HG03432 (cell line): ENCODE measurements around the gene ENPP6.
A peak's percentile ranks its signal among the peaks of the same experiment; 100 is the strongest.

Experiments used
- ATAC-seq: cut with Tn5 transposase; IDR thresholded peaks from one replicate; pipeline ENCODE4 v1.9.1; 2021; ENCODE audit warnings: mild to moderate bottlenecking, moderate library complexity; ENCODE audit not compliant: unreplicated experiment

The ENPP6 gene

DNA sequence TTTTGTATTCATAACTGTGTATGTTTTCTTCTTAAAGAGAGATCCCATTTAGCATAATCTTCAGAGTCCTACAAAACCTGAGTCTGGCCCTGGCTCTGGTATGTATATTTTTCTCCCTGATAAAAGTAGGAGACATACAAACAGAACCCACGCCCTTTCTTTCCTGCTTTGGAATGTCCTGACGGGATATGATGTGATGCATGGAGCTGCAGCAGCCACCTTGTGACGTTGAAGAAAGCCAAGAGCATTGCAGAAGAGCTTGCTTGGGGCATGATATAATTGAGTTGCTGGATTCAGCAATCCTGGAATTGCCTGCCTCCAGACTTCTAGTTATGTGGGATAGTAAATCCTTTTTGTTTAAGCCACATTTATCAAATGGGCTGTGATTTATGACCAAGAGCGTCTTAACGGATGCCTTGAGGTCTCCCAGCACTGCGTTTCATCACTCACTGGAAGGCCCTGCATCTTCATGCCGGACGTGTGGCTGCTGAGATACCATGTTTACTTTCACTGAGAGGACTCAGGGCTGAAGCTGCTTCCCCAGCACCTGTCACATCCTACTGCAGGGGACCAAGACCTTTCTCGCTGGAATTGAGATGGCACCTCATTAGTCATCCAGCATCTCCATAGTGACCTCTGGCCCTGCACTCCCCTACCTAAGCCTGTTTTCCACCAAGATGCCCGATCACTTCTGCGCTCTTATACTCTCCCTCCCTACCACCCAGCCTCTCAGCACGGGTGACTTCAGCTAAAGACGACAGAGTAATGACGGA, 107.0 kb downstream of the ENPP6 start:
- no peak for ATAC-seq

DNA sequence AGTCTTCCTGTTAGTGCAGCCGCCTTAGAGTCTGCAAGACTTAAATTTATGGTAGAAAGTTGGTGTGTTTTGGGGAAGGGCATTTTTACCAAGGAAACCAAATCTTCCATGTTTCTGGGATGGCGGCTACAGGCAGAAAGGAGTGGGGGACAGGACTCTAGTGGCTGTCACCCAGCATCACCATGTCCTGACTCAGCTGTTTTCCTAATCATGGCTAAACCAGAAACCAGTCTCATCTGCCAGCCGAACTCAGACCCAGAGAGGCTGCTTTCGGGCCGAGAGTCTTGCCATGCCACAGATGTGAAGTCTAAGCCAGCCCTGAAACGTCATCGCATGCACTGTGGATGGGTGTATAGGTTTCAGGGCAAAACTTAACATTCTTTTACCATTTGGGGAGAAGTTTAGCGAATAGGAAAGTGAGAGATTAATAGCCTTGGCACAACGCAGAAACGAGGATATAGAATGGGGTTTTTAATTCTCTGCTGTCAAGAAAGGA, 109.6 kb downstream of the ENPP6 start:
- ATAC-seq: no peak

DNA sequence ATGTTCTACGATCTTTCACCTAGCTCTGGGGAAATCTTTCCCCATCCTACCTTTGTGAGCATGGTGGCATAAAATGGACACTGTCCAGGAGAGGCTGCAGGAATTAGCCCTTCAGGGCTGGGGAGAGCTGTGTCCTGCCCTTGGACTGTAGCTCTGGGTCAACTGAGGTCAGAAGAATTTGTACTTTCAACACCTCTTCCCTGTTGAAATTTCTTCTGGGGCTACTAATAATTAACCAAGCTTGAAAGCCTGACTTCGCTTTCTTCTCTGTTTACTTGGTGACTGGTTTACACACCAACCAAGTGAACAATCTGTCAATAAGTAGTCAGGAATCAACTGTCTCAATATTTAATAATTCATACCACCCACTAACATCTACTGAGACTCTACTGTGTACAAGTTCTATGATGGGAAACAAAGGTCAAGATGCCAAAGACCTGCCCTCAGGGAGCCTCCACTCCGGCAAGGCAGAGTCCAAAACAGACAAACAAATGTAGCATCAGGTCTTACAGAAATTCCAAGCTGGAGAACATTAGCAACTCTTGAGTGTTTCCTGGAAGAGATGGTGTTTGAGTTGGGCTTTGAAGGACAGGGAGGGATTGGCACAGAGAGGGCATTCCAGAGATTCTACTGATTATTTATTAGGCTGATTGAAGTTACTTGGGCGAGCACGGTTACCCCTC, 113.1 kb downstream of the ENPP6 start:
- no peak for ATAC-seq

DNA sequence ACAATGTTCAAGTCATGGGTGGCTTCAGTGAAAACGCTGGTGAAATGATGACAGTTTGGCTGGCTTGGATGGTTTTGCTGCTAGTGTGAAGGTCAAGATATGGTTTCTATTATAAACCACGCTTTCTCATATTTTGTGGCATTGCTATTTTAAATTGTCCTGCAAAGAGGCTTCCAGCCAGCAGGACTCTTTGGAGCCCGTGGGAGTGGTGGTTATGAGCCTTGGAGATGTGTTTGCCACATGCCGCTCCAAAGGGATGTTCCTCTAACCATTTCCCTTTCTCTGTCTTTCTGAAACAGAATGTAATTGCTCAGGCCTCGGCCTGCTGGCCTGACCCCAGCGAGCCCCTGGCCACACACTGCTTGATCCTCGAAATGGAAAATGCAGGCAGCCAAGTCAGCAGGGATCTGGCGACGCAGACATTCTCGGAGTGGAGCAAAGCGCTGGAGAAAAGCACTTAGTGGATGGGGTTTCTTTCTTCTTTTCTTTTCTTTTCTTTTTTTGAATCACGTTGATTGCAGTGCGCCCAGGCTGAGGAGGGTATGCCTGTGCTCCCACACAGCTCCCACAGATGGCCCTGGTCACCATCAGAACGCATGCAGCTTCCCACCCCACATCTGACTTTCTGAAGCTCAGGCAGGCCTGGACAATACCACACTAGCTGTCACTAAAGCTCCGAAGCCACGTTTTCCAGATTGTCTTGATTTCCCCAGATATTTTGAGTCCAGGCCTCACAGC, 114.0 kb downstream of the ENPP6 start:
- no peak for ATAC-seq

DNA sequence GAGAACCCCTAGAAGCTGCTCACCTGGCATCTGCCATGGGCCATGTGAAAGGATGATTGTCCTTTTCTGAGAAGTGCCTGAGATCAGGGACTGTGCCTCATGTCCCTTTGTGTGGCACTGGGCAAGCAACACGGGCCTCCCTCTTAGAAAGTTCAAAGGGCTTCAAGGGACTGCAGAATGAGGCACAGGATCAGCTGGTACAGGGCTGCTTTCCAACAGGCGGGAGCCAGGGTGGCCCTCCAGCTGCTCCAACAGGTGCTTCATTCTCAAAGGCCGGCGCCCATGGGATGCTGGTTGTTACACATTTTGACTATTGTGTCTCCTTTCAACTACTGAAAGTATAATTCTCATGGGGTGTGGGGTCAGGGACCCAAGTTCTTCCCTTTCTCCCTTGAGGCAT, 114.7 kb downstream of the ENPP6 start:
- ATAC-seq: no peak

DNA sequence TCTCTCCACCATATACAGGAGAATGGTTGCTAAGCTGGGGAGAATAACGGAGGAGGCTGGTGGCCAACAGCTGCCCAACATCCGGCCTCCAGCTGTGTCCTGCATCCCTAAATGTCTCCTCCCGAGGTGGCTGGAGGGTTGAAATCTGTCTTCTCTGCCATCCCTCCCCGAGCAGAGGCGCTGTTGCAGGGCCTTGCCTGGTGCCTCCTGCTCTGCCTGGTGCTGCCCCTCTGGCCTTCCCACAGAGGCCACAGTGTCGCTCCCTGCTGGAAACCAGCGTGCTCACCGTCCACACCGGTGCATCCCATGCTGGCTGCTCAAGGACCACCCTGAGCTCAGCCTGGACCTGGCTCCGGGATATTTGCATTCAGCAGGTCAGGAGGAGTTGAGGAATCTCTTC, 115.2 kb downstream of the ENPP6 start:
- no peak for ATAC-seq

DNA sequence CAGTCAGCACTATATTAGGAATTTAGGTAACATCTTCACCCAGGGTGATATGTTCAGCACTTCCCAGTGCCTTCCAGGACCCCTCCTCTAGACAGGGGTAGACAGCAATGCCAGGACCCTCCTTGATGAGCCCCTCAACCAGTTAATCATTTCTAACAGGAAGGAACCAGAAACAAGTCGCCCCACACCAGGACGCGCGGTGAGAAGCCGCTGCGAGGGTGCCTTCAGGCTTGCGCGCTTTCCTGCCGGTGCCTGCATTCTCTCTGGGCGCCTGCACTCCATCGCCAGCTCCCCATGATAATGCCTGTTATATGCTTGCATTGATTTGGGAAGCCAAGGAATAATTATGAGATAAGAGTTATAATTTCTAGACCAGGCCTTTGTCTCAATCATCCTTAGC, 116.0 kb downstream of the ENPP6 start:
- no peak for ATAC-seq

DNA sequence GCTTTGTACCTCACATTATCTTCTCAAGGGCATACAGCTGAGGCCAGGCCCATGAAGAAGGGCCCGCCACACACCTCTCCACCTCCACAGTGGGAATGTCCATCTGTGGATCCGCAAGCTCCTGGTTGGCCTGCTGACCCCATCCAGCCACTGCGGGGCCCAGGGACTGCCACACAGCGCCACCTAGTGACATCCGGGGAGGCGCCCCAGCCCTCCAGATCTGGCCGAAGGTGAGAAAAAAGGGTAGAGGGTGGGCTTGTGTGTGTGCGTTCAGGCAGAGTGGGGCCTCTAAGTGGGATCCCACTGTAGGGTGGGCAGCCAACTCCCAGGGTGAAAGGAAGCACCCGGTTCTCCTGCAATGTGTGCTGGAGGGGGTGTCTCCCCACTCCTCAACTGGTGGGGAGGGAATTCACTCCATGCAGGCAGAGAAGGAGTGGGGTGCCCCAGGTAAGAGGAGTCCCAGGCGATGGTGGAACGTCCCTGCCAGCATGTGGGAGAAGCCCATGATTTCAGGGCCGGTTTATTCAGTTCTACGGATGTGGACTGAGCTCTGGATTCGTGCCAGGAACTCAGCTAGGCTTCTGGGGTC, 117.3 kb downstream of the ENPP6 start:
- peak; percentile 73 for ATAC-seq

DNA sequence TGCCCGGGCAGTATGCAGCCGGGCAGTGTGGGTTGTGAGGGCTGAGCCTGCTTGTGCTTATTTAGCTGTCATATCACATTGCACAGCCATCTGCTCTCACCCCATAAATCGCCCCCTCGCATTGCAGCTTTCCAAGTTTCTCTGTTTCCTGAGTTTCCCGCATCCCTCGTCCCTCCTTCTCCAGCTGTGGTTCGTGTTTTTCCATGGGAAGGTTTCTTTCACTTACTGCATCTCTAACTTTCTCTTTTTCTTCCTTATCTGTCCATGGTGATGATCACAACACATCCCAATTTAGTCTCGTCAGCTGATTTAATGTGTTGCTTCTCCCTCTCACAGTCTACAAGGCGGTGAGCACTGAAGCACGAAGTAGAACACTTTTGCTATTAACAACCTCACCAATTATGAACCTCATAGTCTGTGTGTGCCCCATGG, 118.1 kb downstream of the ENPP6 start:
- no peak for ATAC-seq

DNA sequence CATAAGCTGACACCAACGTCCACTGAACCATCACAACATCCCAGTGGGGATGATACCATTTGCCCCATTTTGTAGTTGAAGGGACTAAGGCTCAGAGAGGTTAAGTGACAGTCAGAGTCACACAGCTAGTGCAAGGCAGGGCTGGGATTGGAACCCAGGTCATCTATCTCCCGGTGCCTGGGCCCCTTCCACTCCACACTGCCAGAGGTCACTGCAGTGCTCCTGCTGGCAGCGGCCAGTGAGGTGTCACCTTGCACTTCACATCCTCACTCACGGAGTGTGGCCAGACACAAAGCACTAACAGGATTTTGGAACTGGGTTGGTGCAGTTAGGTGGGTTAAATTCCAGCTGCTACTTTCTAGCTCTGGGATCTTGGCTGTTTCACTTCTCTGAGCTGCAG, 118.7 kb downstream of the ENPP6 start:
- no peak for ATAC-seq

DNA sequence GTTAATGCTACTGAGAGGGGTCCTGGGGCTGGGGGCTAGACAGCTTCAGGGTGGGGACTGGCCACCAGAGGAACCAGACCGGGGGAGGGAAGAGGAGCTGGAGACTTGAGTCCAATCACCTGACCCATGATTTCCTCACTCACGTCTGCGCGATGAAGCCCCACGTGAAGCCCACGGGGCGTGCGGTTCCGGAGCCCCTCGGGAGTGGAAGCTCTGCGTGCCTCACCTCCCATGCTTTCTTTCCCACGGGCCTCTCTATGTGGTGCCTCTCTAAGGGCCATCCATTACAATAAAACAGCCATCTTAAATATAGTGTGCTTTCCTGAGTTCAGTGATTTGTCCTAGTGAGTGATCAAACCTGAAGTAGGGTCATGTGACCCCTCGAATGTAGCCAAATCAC, 119.9 kb downstream of the ENPP6 start:
- no peak for ATAC-seq

DNA sequence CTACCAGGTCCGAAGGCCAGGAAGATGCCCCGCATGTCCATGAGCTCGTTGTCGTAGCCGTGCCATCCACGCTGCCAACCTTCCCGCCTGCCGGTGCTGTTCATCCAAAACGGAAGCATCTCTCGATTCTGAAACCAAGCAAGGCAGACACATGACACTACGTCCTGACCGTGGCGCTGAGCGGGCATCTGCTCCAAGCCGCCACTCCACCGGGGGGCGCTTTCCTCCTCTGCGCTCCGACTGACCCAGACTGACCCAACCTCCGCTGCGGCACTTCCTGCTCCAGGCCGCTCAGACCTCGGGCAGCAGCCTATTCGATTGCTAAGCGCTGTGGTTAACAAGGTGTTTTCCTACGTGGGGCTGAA, 120.5 kb downstream of the ENPP6 start:
- ATAC-seq: no peak

DNA sequence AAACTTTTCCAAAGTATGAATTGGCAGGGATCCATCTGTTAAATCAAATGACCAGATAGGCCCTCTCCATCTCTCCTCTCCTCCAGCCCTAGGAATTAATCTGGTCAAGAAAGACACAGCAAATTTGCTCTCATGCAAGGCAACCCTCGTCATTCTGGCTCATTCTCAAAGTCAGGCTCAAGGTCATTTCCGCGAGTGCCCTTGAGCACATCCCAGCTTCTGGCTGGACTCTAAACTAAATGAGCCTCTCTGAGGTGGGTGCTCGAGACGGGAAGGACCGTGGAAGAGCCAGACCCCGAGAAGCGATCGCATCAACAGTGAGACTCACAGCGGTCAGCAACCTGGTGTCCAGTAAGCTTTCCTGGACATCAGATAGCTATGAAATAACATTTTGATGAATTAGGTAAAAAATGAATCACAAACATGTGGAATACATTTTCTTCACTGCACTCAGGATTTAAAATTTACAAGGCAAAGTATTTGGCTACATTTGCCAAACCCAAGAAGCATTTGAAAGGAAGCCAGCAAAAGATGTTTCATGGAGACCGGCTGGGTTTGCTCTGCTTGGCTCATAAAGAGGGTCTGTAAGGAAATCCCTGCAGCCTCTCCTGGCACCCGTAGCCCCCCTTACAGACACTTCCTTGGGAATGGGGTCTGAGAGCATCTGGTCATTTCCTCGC, 121.0 kb downstream of the ENPP6 start:
- ATAC-seq: no peak

DNA sequence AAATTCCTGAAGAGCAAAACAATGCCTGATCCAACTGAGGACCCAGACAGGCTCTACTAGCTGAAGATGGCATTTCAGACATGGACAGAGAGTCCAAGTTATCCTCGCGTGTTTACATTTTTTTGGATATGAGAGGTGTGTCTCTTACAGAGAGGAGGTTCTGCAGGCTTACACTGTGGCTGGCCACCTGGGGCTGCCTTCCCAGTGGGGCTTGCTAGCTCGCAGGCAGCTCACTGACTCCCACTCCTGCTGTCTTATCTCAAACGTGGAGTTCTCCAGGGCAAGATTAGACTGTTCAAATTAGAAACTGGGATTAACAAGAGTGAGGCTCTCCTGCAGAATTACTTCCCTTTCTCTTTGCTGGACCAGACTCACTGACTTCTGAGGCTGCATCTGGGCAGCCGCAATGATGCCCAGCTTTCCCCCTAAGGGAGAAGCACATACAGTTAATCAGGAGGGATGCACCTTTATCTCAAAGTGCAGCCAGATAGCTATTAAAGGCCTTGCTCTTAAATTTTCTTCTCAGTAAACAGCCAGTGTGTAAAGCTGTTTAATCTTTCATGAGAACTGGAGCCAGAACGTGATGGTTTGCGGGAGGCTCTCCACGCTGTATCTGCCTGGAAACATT, 123.0 kb downstream of the ENPP6 start:
- ATAC-seq: no peak

DNA sequence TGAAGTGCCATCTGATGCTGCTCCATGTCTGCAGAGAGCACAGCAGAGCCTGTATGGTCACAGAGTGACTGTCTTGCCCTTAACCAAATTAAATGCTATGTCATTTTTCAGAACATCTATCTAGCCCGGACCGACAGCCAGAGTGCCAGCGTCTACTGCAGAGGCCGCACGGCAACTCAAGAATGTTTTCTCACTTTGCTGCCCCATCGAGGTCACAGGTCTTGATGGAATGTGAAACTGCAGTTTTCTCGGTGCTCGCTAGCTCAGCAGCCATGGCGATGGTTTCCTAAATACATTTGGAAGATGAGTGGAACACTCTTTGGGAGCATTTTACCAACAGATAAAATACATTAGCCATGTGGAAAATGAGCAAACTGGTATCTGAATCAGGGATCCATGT, 125.7 kb downstream of the ENPP6 start:
- no peak for ATAC-seq

DNA sequence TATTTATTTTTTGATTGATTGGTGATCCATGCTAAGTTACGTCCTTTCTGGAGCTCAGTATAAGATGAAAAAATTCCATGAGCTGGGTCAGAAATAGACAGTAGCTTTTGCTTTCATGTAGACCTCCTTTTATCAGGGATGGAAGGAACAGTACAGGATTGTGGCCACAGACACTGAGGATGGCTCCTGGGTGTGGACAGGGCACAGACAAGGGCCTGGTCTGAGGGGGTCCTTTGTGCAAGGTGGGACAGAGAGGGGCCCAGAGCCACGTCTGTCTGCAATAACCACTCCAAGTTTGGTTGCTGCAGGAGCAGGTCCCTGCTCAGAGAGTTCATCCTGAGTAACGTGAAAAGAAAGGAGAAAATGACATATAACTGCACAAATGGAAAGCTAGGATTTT, 127.1 kb downstream of the ENPP6 start:
- ATAC-seq: no peak

DNA sequence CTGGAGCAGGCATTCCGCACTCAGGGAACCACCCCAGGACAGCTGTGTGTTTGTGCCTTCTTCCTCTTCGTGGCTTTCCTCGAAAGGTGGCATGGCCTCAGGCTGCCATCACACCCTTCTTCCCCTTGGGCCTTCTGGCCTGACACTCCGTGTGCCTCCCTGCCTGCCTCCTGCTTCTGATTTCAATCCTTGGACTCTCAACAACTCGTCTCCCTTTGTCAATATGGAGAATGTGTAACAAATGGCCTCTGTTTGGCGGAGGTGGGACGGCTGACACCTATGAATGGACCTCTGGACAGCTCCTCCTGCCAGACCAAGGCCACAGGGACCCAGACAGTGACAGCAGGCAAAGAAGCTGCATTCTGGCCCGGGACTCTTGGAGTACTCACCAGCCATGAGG, 137.0 kb downstream of the ENPP6 start:
- no peak for ATAC-seq

DNA sequence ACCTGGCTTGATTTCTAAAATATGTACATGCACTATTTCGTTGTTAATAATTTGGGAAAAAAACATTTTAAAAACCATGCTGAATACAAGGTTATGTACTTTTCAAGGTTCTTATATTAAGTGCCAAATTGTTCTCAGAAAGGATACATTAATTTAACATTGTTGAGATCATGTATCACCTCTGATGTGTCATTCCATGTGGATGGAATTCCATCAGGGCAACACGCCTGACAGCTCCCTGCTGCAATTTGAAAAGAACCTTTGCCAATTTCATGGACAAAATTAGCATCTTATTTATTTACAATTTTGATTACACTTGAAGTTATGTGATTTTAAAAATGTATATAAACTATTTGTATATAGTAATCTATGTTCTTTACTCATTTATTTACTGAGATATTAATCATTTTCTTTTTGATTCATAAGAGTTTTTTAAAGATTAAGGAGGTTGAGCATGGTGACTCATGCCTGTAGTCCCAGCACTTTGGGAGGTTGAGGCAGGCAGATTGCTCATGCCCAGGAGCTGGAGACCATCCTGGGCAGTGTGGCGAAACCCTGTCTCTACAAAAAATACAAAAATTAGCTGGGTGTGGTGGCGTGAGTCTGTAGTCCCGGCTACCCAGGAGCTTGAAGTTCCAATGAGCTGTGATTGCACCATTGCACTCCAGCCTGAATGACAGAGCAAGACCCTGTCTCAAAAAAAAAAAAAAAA, 142.8 kb downstream of the ENPP6 start:
- no peak for ATAC-seq

DNA sequence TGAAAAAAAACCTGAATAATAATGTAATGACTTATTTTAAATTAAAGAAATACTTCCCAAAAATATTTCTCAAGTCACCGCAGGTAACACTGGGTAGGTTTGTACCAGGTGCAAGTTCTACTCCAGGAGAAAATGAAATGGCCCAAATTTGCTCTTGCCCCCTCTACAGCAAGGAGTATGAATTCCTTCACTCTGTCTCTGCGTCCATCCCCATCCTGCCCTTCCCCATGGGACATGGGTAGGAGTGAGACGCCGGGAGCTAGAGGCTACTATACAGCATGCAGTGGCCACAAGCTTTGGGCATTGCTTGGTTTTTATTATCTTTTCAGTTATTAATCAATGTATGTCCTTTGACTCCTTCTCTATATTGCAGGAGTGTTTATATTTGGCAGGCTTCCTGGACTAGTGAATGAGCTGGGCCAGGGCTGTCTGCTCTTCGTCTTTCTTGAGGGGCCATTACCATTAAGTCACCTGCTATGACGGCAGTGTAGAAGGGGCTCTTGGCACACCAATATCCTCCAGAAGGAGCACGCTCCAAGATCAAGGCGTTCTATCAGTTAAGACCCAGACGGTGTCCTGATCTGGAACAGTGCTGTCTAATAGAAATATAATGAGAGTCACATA, 149.6 kb downstream of the ENPP6 start:
- no peak for ATAC-seq
